GM19328 (cell line): ENCODE results near the gene SYCE3.
"Not testable (repeated sequence)": the region's sequence is repeated elsewhere in the genome, so short reads cannot be mapped to it uniquely, and the experiment has no call there.

Experiments used
- ATAC-seq: cut with Tn5 transposase; IDR thresholded peaks from one replicate; pipeline ENCODE4 v1.9.1; 2021; ENCODE audit warnings: mild to moderate bottlenecking, moderate library complexity; ENCODE audit not compliant: unreplicated experiment

SYCE3 gene

DNA sequence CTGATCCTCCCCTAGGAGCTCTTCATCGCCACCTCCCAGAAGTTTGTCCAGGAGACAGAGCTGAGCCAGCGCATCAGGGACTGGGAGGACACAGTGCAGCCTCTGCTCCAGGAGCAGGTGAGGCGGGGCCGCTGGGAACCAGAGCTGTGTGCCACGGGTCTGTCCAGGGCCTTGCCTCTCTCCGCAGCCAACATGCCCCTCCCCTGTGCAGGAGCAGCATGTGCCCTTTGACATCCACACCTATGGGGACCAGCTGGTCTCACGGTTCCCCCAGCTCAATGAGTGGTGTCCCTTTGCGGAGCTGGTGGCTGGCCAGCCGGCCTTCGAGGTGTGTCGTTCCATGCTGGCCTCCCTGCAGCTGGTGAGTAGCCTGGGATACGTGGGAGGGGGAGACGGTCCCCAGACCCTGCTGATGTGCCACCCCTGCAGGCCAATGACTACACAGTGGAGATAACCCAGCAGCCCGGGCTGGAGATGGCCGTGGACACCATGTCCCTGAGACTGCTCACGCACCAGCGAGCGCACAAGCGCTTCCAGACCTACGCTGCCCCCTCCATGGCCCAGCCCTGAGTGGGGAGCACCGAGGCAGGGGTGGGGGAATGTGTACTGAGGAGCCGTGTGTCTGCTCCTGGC, 39.8 kb downstream of the SYCE3 start:
- ATAC-seq, result no peak

DNA sequence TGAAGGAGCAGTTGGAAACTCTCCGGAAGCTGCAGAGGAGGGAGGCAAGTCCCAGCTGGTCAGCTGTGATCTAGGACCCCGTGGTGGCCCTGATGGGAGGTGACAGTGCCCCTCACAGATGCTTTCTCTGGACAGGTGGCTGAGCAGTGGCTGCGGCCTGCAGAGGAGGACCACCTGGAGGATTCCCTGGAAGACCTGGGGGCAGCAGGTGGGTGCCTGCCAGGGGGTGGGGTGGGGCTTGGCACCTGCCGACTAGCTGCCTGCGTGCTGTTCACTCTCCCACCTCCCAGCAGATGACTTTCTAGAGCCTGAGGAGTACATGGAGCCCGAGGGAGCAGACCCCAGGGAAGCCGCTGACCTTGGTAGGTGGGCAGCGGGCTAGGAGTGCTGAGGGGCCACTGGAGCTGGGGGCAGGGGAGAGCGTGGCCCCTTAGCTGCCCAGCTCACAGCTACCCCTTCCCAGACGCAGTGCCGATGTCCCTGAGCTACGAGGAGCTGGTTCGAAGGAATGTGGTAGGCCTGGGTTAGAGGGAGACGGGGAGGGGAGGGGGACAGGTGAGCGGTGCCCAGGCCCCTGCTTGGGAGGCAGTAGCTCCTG, 40.4 kb downstream of the SYCE3 start:
- ATAC-seq, result no peak

DNA sequence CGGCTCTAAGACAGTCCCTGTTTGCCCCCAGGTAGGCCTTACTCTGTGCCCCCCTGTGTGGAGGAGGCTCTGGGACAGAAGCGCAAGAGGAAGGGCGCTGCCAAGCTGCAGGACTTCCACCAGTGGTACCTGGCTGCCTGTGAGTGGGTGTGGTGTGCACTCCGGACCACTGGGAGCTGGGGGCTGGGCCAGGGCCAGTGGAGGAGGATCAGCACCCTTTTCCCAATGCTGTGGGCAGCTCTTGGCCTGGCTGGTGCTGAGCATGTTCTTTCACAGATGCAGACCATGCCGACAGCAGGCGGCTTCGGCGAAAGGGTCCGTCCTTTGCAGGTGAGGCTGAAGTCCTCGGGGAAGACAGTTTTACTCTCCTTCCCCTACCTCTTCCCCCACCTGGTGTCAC, 41.0 kb downstream of the SYCE3 start:
- ATAC-seq, result no peak

- ATAC-seq, result no peak
These were observed 41.8 kb downstream of the SYCE3 start for GRCh38 chr22:50520826-50521453.

DNA sequence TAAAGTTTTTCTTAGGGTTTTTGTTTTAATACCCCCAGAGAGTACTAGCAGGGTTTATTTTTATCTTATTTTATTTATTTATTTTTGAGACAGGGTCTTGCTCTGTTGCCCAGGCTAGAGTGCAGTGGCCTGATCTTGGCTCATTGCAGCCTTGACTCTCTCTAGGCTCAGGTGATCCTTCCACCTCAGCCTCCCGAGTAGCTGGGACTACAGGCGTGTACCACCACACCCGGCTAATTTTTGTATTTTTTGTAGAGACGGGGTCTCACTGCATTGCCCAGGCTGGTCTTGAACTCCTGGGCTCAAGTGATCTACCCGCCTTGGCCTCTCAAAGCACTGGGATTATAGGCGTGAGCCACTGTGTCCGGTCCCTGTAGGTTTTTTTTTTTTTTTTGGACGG, 42.5 kb downstream of the SYCE3 start:
- not testable (repeated sequence) for ATAC-seq

DNA sequence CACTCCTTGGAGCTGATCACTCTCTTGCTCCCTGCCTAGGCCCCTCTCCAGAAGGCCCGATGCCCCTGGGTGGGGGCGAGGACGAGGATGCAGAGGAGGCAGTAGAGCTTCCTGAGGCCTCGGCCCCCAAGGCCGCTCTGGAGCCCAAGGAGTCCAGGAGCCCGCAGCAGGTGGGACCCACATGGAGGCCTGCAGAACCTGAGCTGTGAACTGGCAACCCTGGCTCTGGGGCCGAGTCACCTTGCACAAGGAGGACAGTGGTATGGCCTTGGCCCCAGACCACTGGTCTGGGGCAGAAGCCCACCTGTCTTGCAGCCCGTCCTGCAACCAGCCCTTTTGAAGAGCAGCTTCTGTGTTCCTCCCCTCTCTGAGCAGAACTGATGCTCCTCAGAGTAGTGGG, 43.6 kb downstream of the SYCE3 start:
- ATAC-seq, result no peak

DNA sequence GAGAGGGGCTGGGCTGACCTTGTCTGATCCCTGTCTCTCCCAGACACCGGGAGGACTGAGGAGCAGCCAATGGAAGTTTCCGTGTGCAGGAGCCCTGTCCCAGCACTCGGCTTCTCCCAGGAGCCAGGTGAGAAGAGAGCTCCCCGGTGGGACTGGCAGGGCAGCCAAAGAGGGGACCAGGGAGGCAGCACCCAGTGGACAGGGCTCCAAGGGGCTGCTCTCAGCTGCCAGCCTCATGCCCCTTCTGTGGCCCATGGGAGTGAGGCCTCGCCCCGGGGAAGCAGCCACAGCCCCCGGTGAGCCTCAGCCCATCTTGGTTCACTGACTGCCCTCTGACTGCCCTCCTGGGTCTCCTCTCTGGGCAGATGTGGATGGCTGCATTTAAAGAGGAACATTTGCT, 44.1 kb downstream of the SYCE3 start:
- ATAC-seq, result no peak

GRCh38 chr22:50517495-50518260, 45.0 kb downstream of the SYCE3 start:
- ATAC-seq, result no peak

GRCh38 chr22:50516891-50517290, 45.8 kb downstream of the SYCE3 start:
- ATAC-seq, result no peak

DNA sequence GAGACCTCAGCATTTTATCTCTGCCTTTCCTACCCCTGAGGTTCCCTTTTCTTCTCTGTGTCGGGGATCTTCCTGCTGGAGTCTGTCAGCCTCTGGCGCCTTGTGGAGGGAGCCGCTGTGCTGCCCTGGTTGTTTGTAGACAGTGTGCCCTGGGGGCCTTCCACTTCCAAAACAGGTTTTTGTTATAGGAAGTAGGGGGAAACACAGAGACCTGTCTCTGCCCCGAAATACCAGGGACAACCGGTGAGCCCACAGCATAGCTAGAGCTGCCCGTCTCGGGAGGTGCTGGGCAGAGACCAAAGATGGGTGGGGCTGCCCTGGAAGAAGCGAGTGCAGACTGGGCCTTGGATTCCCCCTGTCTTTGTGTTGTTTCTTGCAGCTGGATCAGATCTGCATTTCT, 46.7 kb downstream of the SYCE3 start:
- ATAC-seq, result no peak

GRCh38 chr22:50513175-50513574, 49.5 kb downstream of the SYCE3 start:
- no peak for ATAC-seq

- no peak for ATAC-seq
These were observed 53.8 kb downstream of the SYCE3 start for GRCh38 chr22:50508897-50509296.

- peak; percentile 67 for ATAC-seq
These were observed 54.5 kb downstream of the SYCE3 start, which contains the start of gene NCAPH2 for GRCh38 chr22:50507991-50508884. Gene NCAPH2, plus strand, starts transcription at chr22:50508224. Its CDS starts 114 bp downstream, at chr22:50508338.

GRCh38 chr22:50507421-50507990, 55.2 kb downstream of the SYCE3 start, which contains the start of gene LMF2:
Gene LMF2, minus strand, starts transcription at chr22:50507702. Its CDS starts 27 bp downstream, at chr22:50507675.
- ATAC-seq, result peak; percentile 44

DNA sequence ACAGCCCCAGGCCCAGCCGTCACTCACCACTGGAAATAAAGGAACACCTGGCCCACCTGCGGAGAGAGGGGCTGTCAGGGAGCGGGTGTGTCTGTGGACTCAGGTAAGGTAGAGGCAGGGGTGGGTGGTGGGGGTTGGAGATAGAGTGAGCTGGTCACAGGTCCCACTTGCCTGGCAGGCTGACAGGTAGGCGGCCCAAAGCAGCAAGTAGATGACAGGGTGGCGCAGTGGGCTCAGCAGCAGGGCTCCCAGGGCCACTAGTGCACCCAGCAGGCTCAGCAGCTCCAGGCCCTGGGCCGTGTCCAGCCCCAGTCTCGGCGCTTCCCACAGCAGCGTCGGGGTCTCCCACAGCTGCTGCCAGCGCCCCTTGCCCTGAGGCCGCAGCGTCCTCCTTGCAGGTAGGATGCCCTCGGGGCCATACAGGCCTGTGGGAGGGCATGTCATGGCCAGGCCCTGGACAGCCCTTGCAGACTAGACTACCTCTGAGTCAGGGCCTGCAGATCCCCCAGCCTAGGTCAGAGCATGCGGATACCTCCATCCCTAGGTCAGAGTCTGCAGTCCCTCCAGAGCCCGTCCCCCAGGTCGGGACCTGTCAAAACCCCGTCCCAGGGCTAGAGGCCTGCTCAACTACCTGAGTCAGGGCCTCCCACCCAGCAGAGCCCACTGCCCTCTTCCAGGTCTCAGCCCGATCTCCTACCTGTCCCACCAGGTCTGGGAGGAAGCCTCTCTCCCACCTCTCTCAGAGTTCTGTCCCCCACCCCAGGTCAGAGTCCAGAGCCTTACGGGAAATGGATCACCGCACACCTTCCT, 55.9 kb downstream of the SYCE3 start:
- no peak for ATAC-seq

DNA sequence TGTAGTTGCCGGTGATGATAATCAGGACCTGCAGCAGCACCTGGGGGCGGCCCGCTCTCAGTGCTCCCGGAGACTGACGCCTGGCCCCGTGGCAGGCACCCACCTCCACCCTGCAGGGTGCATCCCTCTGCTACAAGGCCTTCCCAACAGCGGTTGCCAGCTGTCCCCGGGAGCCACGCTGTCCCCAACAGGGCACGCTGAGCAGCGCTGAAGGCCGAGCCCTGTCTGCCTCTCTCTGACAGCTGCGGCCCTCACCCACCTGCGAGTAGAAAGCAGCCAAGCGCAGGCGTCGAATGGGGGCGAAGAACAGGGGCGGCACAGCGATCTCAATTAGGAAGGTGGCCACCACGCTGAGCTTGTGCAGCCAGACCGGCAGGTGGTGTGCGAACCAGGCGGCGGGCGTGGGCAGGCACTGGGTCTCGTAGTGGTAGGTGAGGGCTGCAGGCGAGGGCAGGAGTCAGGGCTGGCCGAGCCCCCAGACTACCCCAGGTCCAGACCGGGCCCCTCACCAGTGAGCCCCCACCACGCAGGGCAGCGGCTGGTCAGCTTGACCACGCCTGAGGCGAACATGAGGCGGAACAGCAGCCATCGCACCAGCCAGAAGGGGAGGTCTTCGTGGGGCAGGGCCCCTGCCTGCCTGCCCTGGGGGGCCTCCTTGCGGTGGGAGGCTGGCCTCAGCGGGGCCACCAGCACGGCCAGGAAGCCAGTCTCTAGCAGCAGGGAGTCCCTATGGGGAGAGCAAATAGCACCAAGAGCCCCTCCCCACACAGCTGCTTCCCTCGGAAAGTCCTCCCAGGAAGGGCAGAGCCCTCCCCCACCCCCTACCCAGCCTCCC, 56.7 kb downstream of the SYCE3 start:
- ATAC-seq, result no peak

DNA sequence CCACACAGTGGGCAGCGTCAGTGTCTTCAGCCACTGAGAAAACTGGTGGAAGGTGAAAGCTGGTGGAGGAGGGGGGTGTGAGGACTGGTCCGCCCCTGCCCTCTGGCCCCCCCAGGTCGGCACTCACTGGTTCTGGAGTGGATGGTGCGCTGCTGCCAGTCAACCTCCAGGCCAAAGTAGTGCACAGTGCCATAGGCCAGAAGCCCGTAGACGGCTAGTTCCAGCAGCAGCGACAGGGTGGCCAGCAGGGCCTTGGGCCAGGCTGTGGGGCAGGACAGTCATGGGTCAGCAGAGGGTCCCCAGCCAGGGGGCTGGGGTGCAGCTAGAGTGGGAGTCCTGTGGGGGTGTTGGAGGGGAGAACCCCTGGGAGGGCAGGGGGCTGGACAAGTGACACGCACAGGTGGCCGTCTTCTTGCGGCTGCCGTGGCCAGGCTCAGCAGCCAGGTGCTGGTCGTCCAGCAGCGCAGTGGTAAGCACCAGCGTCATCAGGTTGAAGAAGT, 57.4 kb downstream of the SYCE3 start:
- no peak for ATAC-seq
